ENCODE measurements around the gene ITGB1. TPM values are rescaled to one million over a fixed set of nuclear protein-coding genes. Genes with fewer than 3 reads are reported as not detected.
"Not testable (repeated sequence)": the region's sequence is repeated elsewhere in the genome, so short reads cannot be mapped to it uniquely, and the experiment has no call there.

ITGB1 gene
- total RNA-seq, 1 experiment from 2014 or later, result 421 TPM

GRCh38 chr10:32995751-32996150 lies 37.7 kb upstream of the ITGB1 start:
- Histone ChIP-seq H3K9me3 (ENCODE audit: insufficient read depth, low read depth) (no peaks in the 10 kb centered on the region; the same call in 1 of the 2 replicates), H3K4me2 (no peak overlapping the region), H3K79me2 (ENCODE audit: low read depth) (no peaks in the 10 kb centered on the region), H3K27me3 (ENCODE audit: insufficient read depth, low read depth) (no peaks in the 10 kb centered on the region), H3K27ac (no peak overlapping the region), H3K4me1 (replicated peaks; ENCODE audit: insufficient read depth) (peaks cover 18% of the 10 kb centered on the region), H4K20me1 (ENCODE audit: insufficient read depth) (no peaks in the 10 kb centered on the region), H3F3A (ENCODE audit: insufficient read depth, low read depth) (peaks cover 20% of the 10 kb centered on the region; the same call in 1 of the 2 replicates), H3K9me2 (ENCODE audit: insufficient read depth) (no peaks in the 10 kb centered on the region), H3K4me3 (no peak overlapping the region), H2AFZ (no peak overlapping the region), H3K36me3 (ENCODE audit: low read depth) (no peaks in the 10 kb centered on the region)
- TF ChIP-seq EZH2 (IDR thresholded peaks at IDR 0.05; ENCODE audit: low read depth) (no peak), CTCF (conservative IDR thresholded peaks at IDR 0.05) (no peak)
- BruUV-seq (replicated peaks), result no TSS peak
- POLR2A ChIA-PET (ENCODE audit: unreplicated experiment), result no interaction called here
- DNase-seq, result no peak
- CTCF ChIA-PET, result no interaction called here
- intact Hi-C loops (cut with micrococcal nuclease; ENCODE audit: unreplicated experiment), result no loop called here

GRCh38 chr10:32995066-32995622 lies 37.1 kb upstream of the ITGB1 start:
- peaks cover 18% of the 10 kb centered on the region for H3K4me1 ChIP-seq (replicated peaks; ENCODE audit: insufficient read depth)
- H3K36me3 ChIP-seq (ENCODE audit: low read depth), result no peaks in the 10 kb centered on the region
- CTCF ChIA-PET, result interaction anchor here (0.6 kb wide), 1 partner anchor 31 kb away, joined by 5 read pairs; no protein-coding TSS in a partner anchor
- TF ChIP-seq CTCF (conservative IDR thresholded peaks at IDR 0.05) (no peak), EZH2 (IDR thresholded peaks at IDR 0.05; ENCODE audit: low read depth) (no peak)
- no peaks in the 10 kb centered on the region for H4K20me1 ChIP-seq (ENCODE audit: insufficient read depth)
- H3K4me3 ChIP-seq, result no peak overlapping the region
- intact Hi-C loops (cut with micrococcal nuclease; ENCODE audit: unreplicated experiment), result no loop called here
- H2AFZ ChIP-seq, result no peak overlapping the region
- no peak for DNase-seq
- no peaks in the 10 kb centered on the region for H3K27me3 ChIP-seq (ENCODE audit: insufficient read depth, low read depth)
- H3K79me2 ChIP-seq (ENCODE audit: low read depth), result no peaks in the 10 kb centered on the region
- no peaks in the 10 kb centered on the region; the same call in 1 of the 2 replicates for H3K9me3 ChIP-seq (ENCODE audit: insufficient read depth, low read depth)
- H3K9me2 ChIP-seq (ENCODE audit: insufficient read depth), result no peaks in the 10 kb centered on the region
- no peak overlapping the region for H3K27ac ChIP-seq
- no peak overlapping the region for H3K4me2 ChIP-seq
- BruUV-seq (replicated peaks), result no TSS peak
- POLR2A ChIA-PET (ENCODE audit: unreplicated experiment), result no interaction called here
- peaks cover 20% of the 10 kb centered on the region; the same call in 1 of the 2 replicates for H3F3A ChIP-seq (ENCODE audit: insufficient read depth, low read depth)

GRCh38 chr10:32994632-32995031 lies 36.6 kb upstream of the ITGB1 start:
- intact Hi-C loops (cut with micrococcal nuclease; ENCODE audit: unreplicated experiment); H3K27ac ChIP-seq; H3K27me3 ChIP-seq (ENCODE audit: insufficient read depth, low read depth); DNase-seq; H3K9me2 ChIP-seq (ENCODE audit: insufficient read depth); H3K4me3 ChIP-seq; H3K9me3 ChIP-seq (ENCODE audit: insufficient read depth, low read depth); H3K36me3 ChIP-seq (ENCODE audit: low read depth); POLR2A ChIA-PET (ENCODE audit: unreplicated experiment); H3K79me2 ChIP-seq (ENCODE audit: low read depth); CTCF ChIA-PET; H2AFZ ChIP-seq; BruUV-seq (replicated peaks); H4K20me1 ChIP-seq (ENCODE audit: insufficient read depth); H3K4me2 ChIP-seq: not testable (repeated sequence)
- H3K4me1 ChIP-seq (replicated peaks; ENCODE audit: insufficient read depth), result peaks cover 18% of the 10 kb centered on the region
- peaks cover 20% of the 10 kb centered on the region; the same call in 1 of the 2 replicates for H3F3A ChIP-seq (ENCODE audit: insufficient read depth, low read depth)

GRCh38 chr10:32992310-32992709 lies 34.3 kb upstream of the ITGB1 start:
- H3F3A ChIP-seq (ENCODE audit: insufficient read depth, low read depth); H3K36me3 ChIP-seq (ENCODE audit: low read depth); H3K9me2 ChIP-seq (ENCODE audit: insufficient read depth); intact Hi-C loops (cut with micrococcal nuclease; ENCODE audit: unreplicated experiment); H3K9me3 ChIP-seq (ENCODE audit: insufficient read depth, low read depth); DNase-seq; H3K27ac ChIP-seq; H3K27me3 ChIP-seq (ENCODE audit: insufficient read depth, low read depth); H3K79me2 ChIP-seq (ENCODE audit: low read depth); CTCF ChIA-PET; BruUV-seq (replicated peaks); H4K20me1 ChIP-seq (ENCODE audit: insufficient read depth); H3K4me2 ChIP-seq; H2AFZ ChIP-seq; H3K4me3 ChIP-seq; H3K4me1 ChIP-seq (replicated peaks; ENCODE audit: insufficient read depth): not testable (repeated sequence)
- POLR2A ChIA-PET (ENCODE audit: unreplicated experiment), result interaction anchor here (0.5 kb wide), 1 partner anchor 28 kb away, joined by 8 read pairs; no protein-coding TSS in a partner anchor
